ENCODE data around the gene UMODL1. TPM values are rescaled to one million over a fixed set of nuclear protein-coding genes. Genes with fewer than 3 reads are reported as not detected.

UMODL1 gene
- total and polyA plus RNA-seq, 2 of the 13 experiments (the other 11 are each of a cell fraction or from before 2014, with no cell fraction given), result not detected

DNA sequence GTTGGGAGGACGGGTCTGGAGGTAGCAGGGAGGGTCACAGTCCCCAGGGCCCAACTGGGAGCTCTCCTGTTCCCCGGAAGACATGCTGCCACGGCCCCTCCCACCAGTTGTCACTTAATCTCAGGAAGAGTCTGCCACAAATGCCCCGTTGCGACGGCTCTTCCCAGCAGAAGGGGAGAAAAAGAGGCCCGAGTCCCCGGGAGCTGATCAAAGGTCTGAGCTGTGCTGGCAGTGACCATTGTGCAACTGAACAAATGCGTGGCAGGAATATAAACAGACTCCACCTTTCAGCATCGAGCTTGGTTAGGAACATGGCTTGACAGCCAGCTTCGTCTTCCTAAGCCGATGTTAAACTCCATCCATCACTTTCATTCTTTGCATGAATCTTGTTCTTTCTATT is 33.2 kb upstream of the UMODL1 start (continued):
- TF ChIP-seq ZNF121 (CRISPR knock-in tag; IDR thresholded peaks at IDR 0.05) (peak; percentile 99), ZNF816 (CRISPR knock-in tag; IDR thresholded peaks at IDR 0.05; ENCODE audit: borderline replicate concordance) (no peak), ZMYM3 (CRISPR knock-in tag; IDR thresholded peaks at IDR 0.05) (peak; percentile 76), THYN1 (CRISPR knock-in tag; IDR thresholded peaks at IDR 0.05; ENCODE audit: borderline replicate concordance, low read depth) (no peak), SRY (CRISPR knock-in tag; IDR thresholded peaks at IDR 0.05) (no peak), CSRNP2 (CRISPR knock-in tag; conservative IDR thresholded peaks at IDR 0.05; ENCODE audit: low read depth) (no peak), ZNF569 (CRISPR knock-in tag; IDR thresholded peaks at IDR 0.05; ENCODE audit: borderline replicate concordance) (no peak), ZNF3 (CRISPR knock-in tag; IDR thresholded peaks at IDR 0.05) (no peak), ZNF776 (CRISPR knock-in tag; IDR thresholded peaks at IDR 0.05) (no peak), BRD4 (CRISPR knock-in tag; IDR thresholded peaks at IDR 0.05) (no peak), FOXP4 (CRISPR knock-in tag; IDR thresholded peaks at IDR 0.05) (peak; percentile 70; the same call in 1 of the 2 replicates), IKZF5 (CRISPR knock-in tag; IDR thresholded peaks at IDR 0.05) (peak; percentile 62; the same call in 1 of the 2 replicates), ZNF775 (CRISPR knock-in tag; IDR thresholded peaks at IDR 0.05; ENCODE audit: borderline replicate concordance) (no peak), TCF7 (IDR thresholded peaks at IDR 0.05; ENCODE audit: low read depth) (no peak), JUN (CRISPR knock-in tag; IDR thresholded peaks at IDR 0.05) (no peak), REST (IDR thresholded peaks at IDR 0.05; ENCODE audit: borderline replicate concordance in 1 of 2, low read depth in 1 of 2, low read length in 2 of 2) (no peak), NR2F6 (IDR thresholded peaks at IDR 0.05) (no peak), NR2F6 (CRISPR knock-in tag; IDR thresholded peaks at IDR 0.05) (peak; percentile 40; the same call in 1 of the 2 replicates), TMF1 (CRISPR knock-in tag; IDR thresholded peaks at IDR 0.05; ENCODE audit: low read depth) (no peak), MAFF (IDR thresholded peaks at IDR 0.05; ENCODE audit: low read depth, low read length) (no peak)
- TF ChIP-seq, protein P1, sequence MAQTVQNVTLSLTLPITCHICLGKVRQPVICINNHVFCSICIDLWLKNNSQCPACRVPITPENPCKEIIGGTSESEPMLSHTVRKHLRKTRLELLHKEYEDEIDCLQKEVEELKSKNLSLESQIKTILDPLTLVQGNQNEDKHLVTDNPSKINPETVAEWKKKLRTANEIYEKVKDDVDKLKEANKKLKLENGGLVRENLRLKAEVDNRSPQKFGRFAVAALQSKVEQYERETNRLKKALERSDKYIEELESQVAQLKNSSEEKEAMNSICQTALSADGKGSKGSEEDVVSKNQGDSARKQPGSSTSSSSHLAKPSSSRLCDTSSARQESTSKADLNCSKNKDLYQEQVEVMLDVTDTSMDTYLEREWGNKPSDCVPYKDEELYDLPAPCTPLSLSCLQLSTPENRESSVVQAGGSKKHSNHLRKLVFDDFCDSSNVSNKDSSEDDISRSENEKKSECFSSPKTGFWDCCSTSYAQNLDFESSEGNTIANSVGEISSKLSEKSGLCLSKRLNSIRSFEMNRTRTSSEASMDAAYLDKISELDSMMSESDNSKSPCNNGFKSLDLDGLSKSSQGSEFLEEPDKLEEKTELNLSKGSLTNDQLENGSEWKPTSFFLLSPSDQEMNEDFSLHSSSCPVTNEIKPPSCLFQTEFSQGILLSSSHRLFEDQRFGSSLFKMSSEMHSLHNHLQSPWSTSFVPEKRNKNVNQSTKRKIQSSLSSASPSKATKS (CRISPR knock-in tag; IDR thresholded peaks at IDR 0.05), result no peak
